PC-9 (cell line): ENCODE data around the gene AXIN2.

Experiments used
- CTCF ChIP-seq: fragments of 200-600 bp; sonication (generic); conservative IDR thresholded peaks from 2 replicates; pipeline ENCODE4 v1.6.1; 2017; ENCODE audit warnings: mixed run types, antibody characterized with exemption, mild to moderate bottlenecking, moderate library complexity
- EZH2 ChIP-seq: fragments of 200-600 bp; sonication (generic); IDR thresholded peaks from 2 replicates; pipeline ENCODE4 v1.8.0; 2017; ENCODE audit warnings: antibody characterized with exemption, low read depth

- TF ChIP-seq CTCF, result no peak
- TF ChIP-seq EZH2, result no peak
Measured at GRCh38 chr17:65553009-65553645, 8.3 kb downstream of the AXIN2 start.
